Spleen (tissue), 7 donors: Measurements from ENCODE around the gene TTC39A.

Experiments
- POLR2A ChIP-seq, 3 donors: fragments of 450-650 bp; IDR thresholded peaks; one replicate each; pipeline ENCODE4 v1.5.1; 2017; ENCODE audit warnings: antibody characterized with exemption in 3 of 3, mild to moderate bottlenecking in 1 of 3
- TF ChIP-seq, protein P1 (sequence below), 11 experiments: fragments of 200-600 bp in 7 of 11; fragments of 450-650 bp in 4 of 11; sonication (generic) in 4 of 11; IDR thresholded peaks in 8 of 11; conservative IDR thresholded peaks in 3 of 11; 1 replicate in 7 of 11; 2 replicates in 4 of 11; pipeline versions ENCODE4 v1.4.0 to v1.8.0; 2016 to 2021; ENCODE audit warnings: antibody characterized with exemption in 11 of 11, inconsistent platforms in 4 of 11, mild to moderate bottlenecking in 1 of 11
- donor health status: DM: no; HTN: no; CAD: no; lungs with moderate emphysema.
- donor health status: DM: no; HTN: no; CAD: no.
- donor health status: DM: no; HTN: no; CAD: no.

GRCh38 chr1:51305371-51305823 is 25.0 kb downstream of the TTC39A start:
- TF ChIP-seq, protein P1, sequence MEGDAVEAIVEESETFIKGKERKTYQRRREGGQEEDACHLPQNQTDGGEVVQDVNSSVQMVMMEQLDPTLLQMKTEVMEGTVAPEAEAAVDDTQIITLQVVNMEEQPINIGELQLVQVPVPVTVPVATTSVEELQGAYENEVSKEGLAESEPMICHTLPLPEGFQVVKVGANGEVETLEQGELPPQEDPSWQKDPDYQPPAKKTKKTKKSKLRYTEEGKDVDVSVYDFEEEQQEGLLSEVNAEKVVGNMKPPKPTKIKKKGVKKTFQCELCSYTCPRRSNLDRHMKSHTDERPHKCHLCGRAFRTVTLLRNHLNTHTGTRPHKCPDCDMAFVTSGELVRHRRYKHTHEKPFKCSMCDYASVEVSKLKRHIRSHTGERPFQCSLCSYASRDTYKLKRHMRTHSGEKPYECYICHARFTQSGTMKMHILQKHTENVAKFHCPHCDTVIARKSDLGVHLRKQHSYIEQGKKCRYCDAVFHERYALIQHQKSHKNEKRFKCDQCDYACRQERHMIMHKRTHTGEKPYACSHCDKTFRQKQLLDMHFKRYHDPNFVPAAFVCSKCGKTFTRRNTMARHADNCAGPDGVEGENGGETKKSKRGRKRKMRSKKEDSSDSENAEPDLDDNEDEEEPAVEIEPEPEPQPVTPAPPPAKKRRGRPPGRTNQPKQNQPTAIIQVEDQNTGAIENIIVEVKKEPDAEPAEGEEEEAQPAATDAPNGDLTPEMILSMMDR (IDR thresholded peaks at IDR 0.05 in 8 of 11, conservative IDR thresholded peaks at IDR 0.05 in 3 of 11) = no peak
- TF ChIP-seq POLR2A (IDR thresholded peaks at IDR 0.05) = no peak
